CD14-positive monocyte (primary cell): Measurements from ENCODE around the gene UGT2B17. TPM values are rescaled to one million over a fixed set of nuclear protein-coding genes. Genes with fewer than 3 reads are reported as not detected.

Experiments used
- DNase-seq, 3 donors: peaks; one replicate each; pipeline ENCODE4 v3.0.0-alpha.2; 2011 to 2022
- H2AFZ ChIP-seq: 2 replicates; pipeline ENCODE4 v1.6.0; 2012; ENCODE audit warnings: mild to moderate bottlenecking, low read depth, low read length, inconsistent platforms; ENCODE audit not compliant: insufficient read depth, poor library complexity, severe bottlenecking
- H3K27ac ChIP-seq, 2 donors: 1 replicate in 1 of 2; 2 replicates in 1 of 2; pipeline ENCODE4 v1.5.1; 2012 to 2013; ENCODE audit warnings: low read length in 2 of 2, control low read depth in 1 of 2, inconsistent platforms in 1 of 2, low read depth in 1 of 2, mild to moderate bottlenecking in 1 of 2
- H3K27me3 ChIP-seq, 2 donors: one replicate each; pipeline versions ENCODE4 v1.6.0 to v1.6.1; 2011 to 2013; ENCODE audit warnings: low read length in 2 of 2; ENCODE audit not compliant: control insufficient read depth in 2 of 2, insufficient read depth in 2 of 2
- H3K36me3 ChIP-seq, 2 donors: replicated peaks in 1 of 2; 1 replicate in 1 of 2; 2 replicates in 1 of 2; pipeline versions ENCODE4 v1.5.1 to v1.6.1; 2012 to 2013; ENCODE audit warnings: low read length in 2 of 2, control low read depth in 1 of 2, inconsistent platforms in 1 of 2, mild to moderate bottlenecking in 1 of 2; ENCODE audit not compliant: insufficient read depth in 2 of 2, control insufficient read depth in 1 of 2
- H3K4me1 ChIP-seq, 2 donors: 1 replicate in 1 of 2; 2 replicates in 1 of 2; pipeline versions ENCODE4 v1.5.1 to v1.6.1; 2012 to 2013; ENCODE audit warnings: low read length in 2 of 2, control low read depth in 1 of 2, inconsistent platforms in 1 of 2, mild to moderate bottlenecking in 1 of 2, moderate library complexity in 1 of 2; ENCODE audit not compliant: insufficient read depth in 2 of 2, control insufficient read depth in 1 of 2
- H3K4me2 ChIP-seq: replicated peaks from 2 replicates; pipeline ENCODE3; 2012; ENCODE audit warnings: low read length, moderate library complexity, mild to moderate bottlenecking; ENCODE audit not compliant: poor library complexity, severe bottlenecking; ENCODE audit errors: extremely low read depth
- H3K4me3 ChIP-seq, 3 experiments: fragments of 200-600 bp in 1 of 3; sonication (generic) in 1 of 3; replicated peaks in 1 of 3; 1 replicate in 2 of 3; 2 replicates in 1 of 3; pipeline ENCODE4 v1.5.1; 2011 to 2013; ENCODE audit warnings: low read length in 3 of 3, mild to moderate bottlenecking in 3 of 3, control low read depth in 2 of 3, low read depth in 2 of 3, inconsistent platforms in 1 of 3, moderate library complexity in 1 of 3
- H3K79me2 ChIP-seq: 2 replicates; pipeline ENCODE4 v1.6.0; 2012; ENCODE audit warnings: mild to moderate bottlenecking, control low read depth, inconsistent platforms, low read length, moderate library complexity; ENCODE audit not compliant: insufficient read depth
- H3K9ac ChIP-seq: 2 replicates; pipeline ENCODE4 v1.6.0; 2017; ENCODE audit warnings: low read length, mild to moderate bottlenecking; ENCODE audit not compliant: insufficient read depth, poor library complexity, severe bottlenecking
- H3K9me3 ChIP-seq, 2 donors: replicated peaks in 1 of 2; 1 replicate in 1 of 2; 2 replicates in 1 of 2; pipeline versions ENCODE4 v1.5.1 to v1.6.1; 2012 to 2013; ENCODE audit warnings: low read length in 2 of 2, control low read depth in 1 of 2; ENCODE audit not compliant: control insufficient read depth in 1 of 2, insufficient read depth in 1 of 2
- H4K20me1 ChIP-seq: 2 replicates; pipeline ENCODE4 v1.6.0; 2012; ENCODE audit warnings: mild to moderate bottlenecking, low read length, control low read depth, moderate library complexity; ENCODE audit not compliant: insufficient read depth
- H3K27ac Mint-ChIP-seq, 7 donors: one replicate each; pipeline ENCODE4 v1.8.0; 2020; ENCODE audit warnings: mild to moderate bottlenecking in 7 of 7, mixed read lengths in 7 of 7, moderate library complexity in 6 of 7, inconsistent platforms in 2 of 7
- H3K27me3 Mint-ChIP-seq, 3 donors: one replicate each; pipeline ENCODE4 v1.8.0; 2021 to 2022; ENCODE audit warnings: low read depth in 3 of 3, mild to moderate bottlenecking in 3 of 3, mixed read lengths in 3 of 3, moderate library complexity in 3 of 3, inconsistent platforms in 1 of 3
- H3K36me3 Mint-ChIP-seq, 2 donors: one replicate each; pipeline ENCODE4 v1.8.0; 2020; ENCODE audit warnings: mixed read lengths in 2 of 2, inconsistent platforms in 1 of 2, mild to moderate bottlenecking in 1 of 2
- H3K4me1 Mint-ChIP-seq: one replicate; pipeline ENCODE4 v1.8.0; 2020; ENCODE audit warnings: mild to moderate bottlenecking, mixed read lengths
- H3K4me3 Mint-ChIP-seq, 2 donors: one replicate each; pipeline ENCODE4 v1.8.0; 2020; ENCODE audit warnings: mild to moderate bottlenecking in 2 of 2, mixed read lengths in 2 of 2, moderate library complexity in 1 of 2
- H3K9me3 Mint-ChIP-seq, 7 donors: one replicate each; pipeline ENCODE4 v1.8.0; 2020 to 2022; ENCODE audit warnings: mixed read lengths in 7 of 7, mild to moderate bottlenecking in 6 of 7, moderate library complexity in 6 of 7, inconsistent platforms in 2 of 7
- CTCF ChIP-seq: fragments of 200-600 bp; IDR thresholded peaks from one replicate; pipeline ENCODE4 v1.8.0; 2022; ENCODE audit warnings: antibody characterized with exemption, mild to moderate bottlenecking
- WGBS: methylation state at CpG from one replicate; pipeline ENCODE4 v1.1.5; 2013; ENCODE audit warnings: missing lambda C conversion rate; ENCODE audit not compliant: insufficient coverage; 5-methylcytosine and 5-hydroxymethylcytosine counted together
- intact Hi-C, 2 donors: fragments of 100-400 bp; cut with micrococcal nuclease; formaldehyde crosslinking; loops; one replicate each; pipeline versions ENCODE4 v1.15.0 to v1.15.1; 2023
- polyA plus RNA-seq, 3 donors: library from polyadenylated mRNA; depleted of rRNA in 1 of 3; unstranded in 2 of 3; stranded (reverse) in 1 of 3; fragments of 300-500 nt in 2 of 3; fragments of >200 nt in 1 of 3; fragmentation: Illumina TruSeq in 2 of 3; gene quantifications; 1 replicate in 2 of 3; 2 replicates in 1 of 3; pipeline ENCODE4 v1.2.3, GENCODE V29; 2012 to 2021

UGT2B17 gene
- polyA plus RNA-seq, 3 donors = not detected

- Mint-ChIP-seq H3K27ac (no peak overlapping the region), H3K4me3 (no peak overlapping the region), H3K36me3 (no peaks in the 10 kb centered on the region), H3K4me1 (peaks cover 14% of the 10 kb centered on the region), H3K27me3 (no peaks in the 10 kb centered on the region), H3K9me3 (peaks cover 0 to 3% (median 0%) of the 10 kb centered on the region in 7 donors)
- peaks cover 6 to 12% of the 10 kb centered on the region in 2 donors for H3K4me1 ChIP-seq
- H3K27ac ChIP-seq = no peak overlapping the region
- no peaks in the 10 kb centered on the region for H3K27me3 ChIP-seq
- no peak overlapping the region for H3K4me3 ChIP-seq
- no peaks in the 10 kb centered on the region for H4K20me1 ChIP-seq
- H3K9me3 ChIP-seq = no peaks in the 10 kb centered on the region
- no peak overlapping the region for H3K9ac ChIP-seq
- no peaks in the 10 kb centered on the region for H3K36me3 ChIP-seq
- intact Hi-C loops = no loop called here
- peak; percentile 85 for TF ChIP-seq CTCF
- no peak overlapping the region for H3K4me2 ChIP-seq
- WGBS = no CpG with 5 or more reads among the region's 5 CpGs
- H3K79me2 ChIP-seq = no peaks in the 10 kb centered on the region
- H2AFZ ChIP-seq = no peak overlapping the region
- DNase-seq = peak; percentile 12 to 33 (median 12)
Measured at GRCh38 chr4:68498413-68499007, 77.6 kb downstream of the UGT2B17 start.

- H3K27me3 Mint-ChIP-seq = no peaks in the 10 kb centered on the region
- H3K4me3 Mint-ChIP-seq = no peak overlapping the region
- no peaks in the 10 kb centered on the region for H4K20me1 ChIP-seq
- peaks cover 6 to 12% of the 10 kb centered on the region in 2 donors for H3K4me1 ChIP-seq
- intact Hi-C loops = no loop called here
- no peaks in the 10 kb centered on the region for H3K79me2 ChIP-seq
- peak overlapping the region in 1 of 7 donors; percentile 58 for H3K27ac Mint-ChIP-seq
- WGBS = no CpG with 5 or more reads among the region's 1 CpG
- no peak for TF ChIP-seq CTCF
- peaks cover 0 to 3% (median 0%) of the 10 kb centered on the region in 7 donors for H3K9me3 Mint-ChIP-seq
- no peaks in the 10 kb centered on the region for H3K36me3 Mint-ChIP-seq
- H3K4me3 ChIP-seq = no peak overlapping the region
- H2AFZ ChIP-seq = peak overlapping the region; percentile 26
- H3K4me1 Mint-ChIP-seq = peaks cover 14% of the 10 kb centered on the region
- H3K27me3 ChIP-seq = no peaks in the 10 kb centered on the region
- H3K36me3 ChIP-seq = no peaks in the 10 kb centered on the region
- H3K4me2 ChIP-seq = peak overlapping the region; percentile 36
- peak overlapping the region; percentile 9 for H3K9ac ChIP-seq
- DNase-seq = no peak
- H3K9me3 ChIP-seq = no peaks in the 10 kb centered on the region
- peak overlapping the region in 1 of 2 donors; percentile 27 for H3K27ac ChIP-seq
Measured at GRCh38 chr4:68494688-68495087, 81.4 kb downstream of the UGT2B17 start.
